NB4 (cell line): ENCODE measurements around the gene ELOVL3.

Source experiments
- CTCF ChIP-seq: IDR thresholded peaks from one replicate; pipeline ENCODE4 v1.5.1; 2012; ENCODE audit warnings: low read depth, low read length
- MAX ChIP-seq: IDR thresholded peaks from 2 replicates; pipeline ENCODE4 v1.6.1; 2011; ENCODE audit warnings: low read depth, low read length
- MYC ChIP-seq: IDR thresholded peaks from 2 replicates; pipeline ENCODE4 v1.6.1; 2011; ENCODE audit warnings: low read depth, low read length
- POLR2A ChIP-seq: IDR thresholded peaks from 2 replicates; pipeline ENCODE4 v1.6.1; 2011; ENCODE audit warnings: mild to moderate bottlenecking; ENCODE audit not compliant: insufficient read length; ENCODE audit errors: extremely low read depth

GRCh38 chr10:102229810-102230263, 3.7 kb downstream of the ELOVL3 start:
- TF ChIP-seq CTCF (peak; percentile 96), POLR2A (no peak), MYC (no peak), MAX (peak; percentile 65)
